RPMI7951 (cell line): Measurements from ENCODE around the gene ARPC1A. TPM values are rescaled to one million over a fixed set of nuclear protein-coding genes. Genes with fewer than 3 reads are reported as not detected.
A peak's percentile ranks its signal among the peaks of the same experiment; 100 is the strongest.

Source experiments
- DNase-seq: peaks from one replicate; pipeline ENCODE4 v3.0.0-alpha.2; 2012; ENCODE audit warnings: low read depth
- total RNA-seq: library from RNA; depleted of rRNA; stranded (reverse); fragments of >200 nt; shearing (Covaris generic); gene quantifications from 2 replicates; pipeline ENCODE4 v1.2.3, GENCODE V29; 2014

Gene ARPC1A
- total RNA-seq, 1 experiment from 2014 or later: 266 TPM

GRCh38 chr7:99387912-99388311 lies 62.2 kb downstream of the ARPC1A start:
- DNase-seq: no peak

GRCh38 chr7:99389772-99390171 lies 64.1 kb downstream of the ARPC1A start:
- DNase-seq: no peak

DNA sequence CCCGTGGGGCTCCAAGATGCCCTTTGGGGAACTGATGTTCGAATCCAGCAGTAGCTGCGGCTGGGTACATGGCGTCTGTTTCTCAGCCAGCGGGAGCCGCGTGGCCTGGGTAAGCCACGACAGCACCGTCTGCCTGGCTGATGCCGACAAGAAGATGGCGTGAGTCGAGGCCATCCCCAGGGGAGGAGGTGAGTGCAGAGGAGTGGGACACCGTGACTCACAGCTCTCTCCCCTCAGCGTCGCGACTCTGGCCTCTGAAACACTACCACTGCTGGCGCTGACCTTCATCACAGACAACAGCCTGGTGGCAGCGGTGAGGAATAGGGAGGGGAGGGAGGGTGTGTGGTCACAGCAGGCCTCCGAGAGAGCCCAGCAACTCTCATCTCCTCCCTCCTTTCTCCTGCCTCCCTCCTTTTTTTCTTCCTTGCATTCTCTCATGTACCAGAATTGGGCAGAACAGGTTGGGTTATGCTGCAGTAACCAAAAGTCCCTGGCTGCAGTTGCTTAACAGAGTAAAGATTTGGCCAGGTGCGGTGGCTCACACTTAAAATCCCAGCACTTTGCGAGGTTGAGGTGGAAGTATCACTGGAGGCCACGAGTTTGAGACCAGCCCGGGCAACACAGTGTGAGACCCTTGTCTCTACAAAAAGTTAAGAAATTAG lies 65.4 kb downstream of the ARPC1A start:
- DNase-seq: no peak

GRCh38 chr7:99392046-99392445 lies 66.3 kb downstream of the ARPC1A start:
- no peak for DNase-seq

DNA sequence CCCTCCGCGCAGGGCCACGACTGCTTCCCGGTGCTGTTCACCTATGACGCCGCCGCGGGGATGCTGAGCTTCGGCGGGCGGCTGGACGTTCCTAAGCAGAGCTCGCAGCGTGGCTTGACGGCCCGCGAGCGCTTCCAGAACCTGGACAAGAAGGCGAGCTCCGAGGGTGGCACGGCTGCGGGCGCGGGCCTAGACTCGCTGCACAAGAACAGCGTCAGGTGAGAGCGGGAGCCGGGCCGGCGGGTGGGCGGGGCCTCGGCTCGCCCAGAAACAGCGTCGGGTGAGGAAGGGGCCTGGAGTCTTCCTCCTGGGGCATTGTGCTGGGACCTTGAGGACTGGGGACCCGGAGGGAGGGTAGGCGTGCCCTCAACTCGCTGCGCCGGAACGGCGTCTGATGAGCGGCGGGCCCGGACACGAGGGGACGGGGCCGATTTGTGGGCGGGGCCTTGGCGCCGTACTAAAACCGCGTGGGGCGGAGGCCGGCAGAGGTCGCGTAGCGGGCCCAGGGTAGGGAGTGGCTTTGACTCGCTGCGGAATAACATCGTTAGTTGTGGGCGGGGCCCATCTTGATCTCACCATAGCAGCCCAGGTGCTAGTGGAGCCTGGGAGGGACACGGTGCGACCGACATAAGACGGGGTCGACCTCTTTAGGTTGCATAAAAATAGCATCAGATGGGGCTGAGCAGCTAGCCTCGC lies 67.1 kb downstream of the ARPC1A start:
- no peak for DNase-seq

DNA sequence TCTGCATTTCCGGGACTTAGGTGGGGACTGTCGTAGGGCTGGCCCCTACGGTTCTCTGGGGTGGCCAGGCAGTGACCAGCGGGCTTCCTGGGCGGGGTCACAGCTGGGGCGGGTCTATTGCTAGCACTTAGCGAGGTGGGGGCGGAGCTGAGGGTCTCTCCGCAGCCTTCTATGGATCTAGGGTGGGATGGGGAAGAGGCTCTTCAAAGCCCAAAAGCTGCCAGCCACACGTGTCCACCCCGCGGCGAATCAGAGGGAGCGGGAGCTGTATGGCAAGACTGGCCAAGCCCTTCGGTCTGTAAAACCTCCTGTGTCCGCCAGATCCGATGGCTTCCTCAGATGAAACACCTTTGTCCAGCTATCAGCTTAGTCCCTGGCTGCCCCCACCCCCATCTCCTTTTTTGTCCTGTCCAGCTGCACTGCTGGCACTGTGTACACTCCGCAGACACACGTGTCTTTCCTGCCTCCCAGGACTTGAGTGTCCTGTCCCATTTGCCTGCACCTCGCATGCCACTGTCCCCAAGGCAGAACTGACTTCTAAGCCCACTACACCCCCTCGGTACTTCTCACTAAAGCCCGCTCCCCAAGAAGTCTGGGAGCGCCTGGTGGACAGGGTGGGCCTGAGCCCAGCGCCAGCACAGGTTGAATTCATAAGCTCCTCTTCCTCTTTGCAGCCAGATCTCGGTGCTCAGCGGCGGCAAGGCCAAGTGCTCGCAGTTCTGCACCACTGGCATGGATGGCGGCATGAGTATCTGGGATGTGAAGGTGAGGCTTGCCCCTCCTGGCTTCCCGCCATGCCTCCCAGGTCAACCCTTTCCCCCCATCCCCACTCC lies 67.9 kb downstream of the ARPC1A start:
- no peak for DNase-seq

DNA sequence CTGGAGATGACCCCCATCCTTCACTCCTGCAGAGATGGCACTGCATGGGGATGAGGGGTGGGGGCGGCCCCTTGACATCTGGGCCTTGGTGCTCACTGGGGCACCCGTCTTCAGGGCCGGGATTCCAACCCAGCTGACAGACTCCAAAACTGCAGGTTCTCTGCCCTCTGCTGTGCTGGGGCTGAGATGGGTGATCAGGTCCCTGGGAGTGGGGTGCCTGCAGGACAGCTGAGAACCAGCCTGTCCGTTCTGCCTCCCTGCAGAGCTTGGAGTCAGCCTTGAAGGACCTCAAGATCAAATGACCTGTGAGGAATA lies 68.4 kb downstream of the ARPC1A start:
- no peak for DNase-seq

DNA sequence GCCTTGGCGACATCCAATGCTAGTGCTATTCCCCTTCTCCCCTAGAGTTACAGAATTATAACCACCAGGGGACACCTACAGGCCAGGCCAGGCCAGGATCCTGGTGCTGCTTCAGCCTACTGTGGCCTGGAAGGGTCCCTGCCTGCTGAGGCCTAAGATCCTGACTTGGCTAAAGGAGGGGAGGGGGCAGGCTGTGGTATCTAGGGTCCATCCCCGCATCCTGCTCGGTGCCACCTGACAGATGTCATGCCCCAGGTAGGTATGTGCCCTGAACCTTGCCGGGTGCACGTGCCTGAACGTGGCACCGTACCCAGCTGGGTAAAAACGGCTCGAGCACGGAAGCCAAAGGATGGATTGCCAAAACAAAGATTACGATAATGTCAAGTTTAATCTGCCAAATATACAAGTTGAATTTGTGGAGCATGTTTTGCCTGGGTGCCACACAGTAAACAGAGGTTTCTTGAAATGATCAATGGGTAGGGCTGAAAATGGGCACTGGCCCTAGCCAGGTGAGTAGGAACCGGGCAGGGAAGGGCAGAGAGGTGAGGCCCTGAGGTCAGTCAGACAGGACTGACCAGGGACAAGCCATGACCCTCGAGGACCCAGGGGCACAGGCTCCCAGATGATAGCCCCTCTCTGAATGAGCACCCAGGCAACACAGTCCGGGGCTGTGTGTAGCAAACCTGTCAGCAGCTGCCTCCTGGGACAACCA lies 70.1 kb downstream of the ARPC1A start:
- no peak for DNase-seq

DNA sequence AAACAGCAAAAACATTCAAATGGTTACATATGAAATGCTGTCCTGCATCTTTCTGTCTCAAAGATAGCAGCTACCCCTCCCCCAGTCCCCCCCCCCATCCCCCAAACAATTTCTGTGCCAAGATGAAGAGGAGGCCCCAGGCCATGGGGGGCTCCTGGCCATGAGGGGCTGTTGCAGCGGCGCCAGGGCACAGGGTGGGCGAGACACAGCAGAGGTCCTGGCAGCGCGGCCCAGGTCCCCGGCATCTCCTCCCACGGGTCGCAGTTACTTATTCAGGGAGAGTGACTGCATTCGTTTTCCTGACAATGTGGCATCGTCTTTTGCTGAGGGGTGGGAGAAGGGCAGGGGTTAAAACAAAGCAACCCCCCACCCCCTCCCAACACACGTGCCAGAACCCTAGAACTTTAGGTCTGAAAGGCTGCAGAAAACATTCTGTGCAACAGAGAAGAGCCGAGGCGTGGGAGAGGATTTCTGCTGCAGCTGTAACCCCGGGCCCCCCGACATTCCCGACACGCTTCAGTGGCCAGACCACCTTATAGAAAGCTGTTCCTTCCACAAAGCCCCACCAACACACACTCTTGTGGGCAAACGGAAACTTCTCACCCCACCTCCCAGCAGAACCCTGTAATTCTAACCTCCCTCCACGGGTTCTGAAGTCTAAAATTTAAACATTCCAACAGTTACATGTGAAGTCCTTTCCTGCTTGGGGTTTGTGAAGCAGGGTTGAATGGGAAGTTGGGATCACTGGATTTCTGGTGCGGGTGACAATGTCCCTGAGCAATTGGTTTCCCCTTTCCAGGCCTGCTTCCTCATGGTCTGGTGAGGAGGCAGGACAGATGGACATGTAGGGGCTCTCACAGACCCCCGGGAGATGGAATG lies 71.0 kb downstream of the ARPC1A start:
- DNase-seq: no peak

- no peak for DNase-seq
These were observed 71.7 kb downstream of the ARPC1A start for GRCh38 chr7:99397297-99397983.

DNA sequence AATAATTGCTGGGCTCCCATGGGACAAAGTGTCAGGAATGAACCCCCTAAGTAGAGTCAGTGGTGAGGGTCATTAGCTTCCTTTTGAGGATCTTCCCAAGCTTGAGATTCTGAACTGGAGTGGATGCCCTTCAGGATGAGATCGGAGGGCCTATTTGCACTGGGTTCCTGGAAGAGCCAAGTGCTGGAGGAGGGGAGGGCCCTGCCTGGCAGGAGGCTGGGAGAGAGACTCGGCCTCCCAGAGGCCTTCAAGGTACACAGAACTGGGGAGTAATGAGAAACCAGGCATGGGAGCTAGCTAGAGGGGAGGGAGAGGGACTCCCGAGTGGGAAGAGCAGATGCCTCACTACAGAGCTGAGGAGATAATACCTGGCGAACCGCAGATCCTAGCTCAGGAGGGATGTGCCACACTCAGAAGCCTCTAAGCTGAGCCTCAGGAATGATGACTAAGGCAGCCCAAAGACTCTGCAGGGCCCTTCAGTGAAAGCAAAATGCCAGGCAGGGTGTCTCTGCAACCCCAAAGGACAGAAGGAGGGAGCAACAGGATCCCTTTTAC lies 73.3 kb downstream of the ARPC1A start:
- DNase-seq: no peak

DNA sequence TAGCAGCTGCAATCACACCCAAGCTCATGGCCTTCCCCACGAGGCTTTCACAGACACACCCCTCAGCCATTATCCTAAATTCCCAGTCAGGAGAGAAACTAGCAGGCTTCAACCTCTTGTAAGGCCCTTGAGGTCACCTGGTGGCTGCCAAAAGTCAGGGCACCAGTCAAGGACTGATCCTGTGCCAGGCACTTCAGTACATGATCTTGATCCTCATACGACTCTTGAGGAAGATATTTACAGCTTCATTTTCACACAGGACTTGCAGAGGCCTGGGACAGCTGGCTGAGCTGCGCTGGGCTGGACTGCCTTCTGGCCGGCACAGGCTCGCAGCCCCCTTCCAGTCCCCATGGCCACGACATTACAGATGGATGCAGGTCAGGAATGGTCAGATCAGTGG lies 73.9 kb downstream of the ARPC1A start:
- no peak for DNase-seq

GRCh38 chr7:99402854-99403253 lies 77.2 kb downstream of the ARPC1A start:
- DNase-seq: no peak

- DNase-seq: no peak
These were observed 78.1 kb downstream of the ARPC1A start for GRCh38 chr7:99403764-99404163.

DNA sequence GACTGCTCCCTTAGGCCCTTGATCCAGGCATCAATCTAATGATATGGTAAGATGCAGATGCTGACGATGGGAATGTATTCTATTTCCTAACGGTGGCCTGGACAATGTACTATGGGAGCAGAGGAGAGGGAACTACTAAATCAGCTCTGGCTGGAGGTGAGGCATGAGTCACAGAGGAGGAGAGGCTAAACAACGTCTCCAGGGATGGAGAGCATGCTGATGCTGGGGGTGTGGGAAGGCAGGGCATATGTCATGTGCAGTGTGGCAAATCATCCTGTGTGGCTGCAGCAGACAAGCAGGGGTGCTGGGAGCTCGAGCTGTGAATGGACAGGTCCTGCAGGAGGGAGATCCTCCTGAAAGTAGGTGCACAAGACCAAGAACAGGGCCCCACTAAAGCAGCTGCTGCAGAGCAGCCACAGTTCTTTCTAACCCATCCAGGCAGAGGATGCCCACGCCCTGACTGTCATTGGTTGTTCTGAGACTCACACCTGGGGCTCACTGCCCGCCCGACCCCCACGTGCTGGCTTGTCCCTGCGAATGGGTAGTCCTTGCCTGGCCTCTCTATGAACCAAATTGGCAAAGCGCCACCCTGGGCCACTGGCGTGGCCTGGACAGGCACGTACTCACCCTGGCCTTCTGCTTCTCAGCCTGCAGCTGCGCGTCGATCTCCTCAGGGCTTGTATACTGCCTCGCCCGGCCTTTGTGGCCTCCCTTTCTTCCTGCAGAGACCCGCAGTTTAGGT lies 78.7 kb downstream of the ARPC1A start:
- DNase-seq: no peak

GRCh38 chr7:99404977-99405320 lies 79.3 kb downstream of the ARPC1A start:
- DNase-seq: no peak

- no peak for DNase-seq
These were observed 80.9 kb downstream of the ARPC1A start for GRCh38 chr7:99406557-99406956.

DNA sequence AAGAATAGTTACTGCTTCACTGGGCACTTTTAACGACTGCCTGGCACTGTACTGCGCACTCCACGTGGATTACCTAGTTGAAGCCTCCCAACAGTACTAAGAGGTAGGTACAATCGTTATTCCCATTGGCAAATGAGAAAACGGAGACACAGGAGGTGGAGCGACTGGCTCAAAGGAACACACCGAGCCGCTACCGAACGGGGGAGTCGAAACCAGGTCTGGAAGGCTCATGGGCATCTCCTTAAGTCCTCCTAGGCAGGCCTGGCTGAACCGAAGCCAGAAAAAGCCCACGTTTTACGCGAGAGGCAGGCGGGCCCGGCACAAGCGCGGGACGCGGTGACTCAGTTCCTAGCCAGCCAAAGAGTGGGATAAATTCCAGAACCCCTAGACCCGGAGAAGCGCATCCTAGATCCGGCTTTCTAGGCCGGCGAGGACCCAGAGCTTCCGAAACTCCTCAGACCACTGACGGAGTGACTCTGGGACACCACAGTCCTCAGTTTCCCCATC lies 82.2 kb downstream of the ARPC1A start:
- DNase-seq: peak; percentile 81

DNA sequence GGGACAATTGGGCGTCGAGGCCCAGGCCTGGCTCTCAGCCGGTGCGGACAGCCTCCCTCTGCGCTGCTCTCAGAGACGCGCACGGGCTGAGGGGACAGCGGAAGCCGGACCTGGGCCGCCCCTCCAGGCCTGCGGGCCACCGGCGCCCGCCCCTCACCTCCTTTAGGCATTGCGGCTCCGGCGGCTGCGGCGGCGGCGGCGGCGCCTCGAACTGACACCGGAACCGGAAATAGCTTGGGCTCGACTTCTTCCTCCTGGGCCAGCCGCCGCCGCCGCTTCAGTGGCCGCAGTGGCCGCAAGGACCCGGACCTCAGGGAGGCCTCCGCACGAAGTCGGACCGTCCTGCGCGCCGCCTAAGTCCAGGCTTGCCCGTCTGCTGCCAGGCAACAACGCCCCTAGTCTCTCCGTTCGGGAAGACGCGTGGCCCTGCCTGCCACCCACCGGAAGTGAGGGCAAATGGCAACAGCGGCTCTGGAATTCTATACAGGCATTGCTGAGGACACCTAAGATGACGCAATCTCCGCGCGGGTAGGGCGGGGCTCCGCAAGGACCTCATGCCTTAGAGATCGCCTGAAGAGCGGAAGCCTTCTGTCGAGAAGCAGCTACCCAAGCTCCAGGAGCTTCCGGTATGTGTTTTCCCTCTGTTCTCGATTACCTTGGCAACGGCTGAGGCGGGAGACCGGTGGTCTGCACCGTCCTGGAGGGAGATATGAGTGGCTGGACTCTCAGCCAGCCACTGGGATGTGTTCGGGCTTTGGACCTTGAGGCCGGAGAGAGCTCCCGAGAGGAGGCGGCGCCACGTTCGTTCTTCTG lies 82.9 kb downstream of the ARPC1A start, which contains the start of the genes BUD31 and PDAP1:
Gene BUD31 (plus strand): TSS at position 591 of the 813 bp plus-strand sequence. CDS start 2,124 bp downstream, outside the sequence.
Gene PDAP1 (minus strand): TSS at position 219 of the 813 bp plus-strand sequence. CDS start 49 bp downstream, at position 170.
- DNase-seq: peak; percentile 93
